GM23338 (cell line): ENCODE measurements around the gene ANKRD50. TPM values are rescaled to one million over a fixed set of nuclear protein-coding genes. Genes with fewer than 3 reads are reported as not detected.

ENCODE experiments used
- ATAC-seq: fragments of 200-7000 bp; cut with Tn5 transposase; 3 replicates; pipeline ENCODE4 v1.9.1; 2020
- DNase-seq: peaks from one replicate; pipeline ENCODE4 v3.0.0-alpha.2; 2015; ENCODE audit warnings: low spot score
- H2AFZ ChIP-seq: fragments of 200-600 bp; sonication (generic); 2 replicates; pipeline ENCODE4 v1.8.0; 2016; ENCODE audit warnings: antibody characterized with exemption, mild to moderate bottlenecking, moderate library complexity
- H3F3A ChIP-seq: fragments of 200-600 bp; sonication (generic); replicated peaks from 2 replicates; pipeline ENCODE4 v1.8.0; 2017; ENCODE audit warnings: antibody characterized with exemption, mixed run types, low read depth
- H3K27ac ChIP-seq: fragments of 200-600 bp; sonication (generic); 2 replicates; pipeline ENCODE4 v1.6.1; 2016; ENCODE audit warnings: low read depth
- H3K27me3 ChIP-seq: fragments of 200-600 bp; sonication (generic); 2 replicates; pipeline ENCODE4 v1.8.0; 2016; ENCODE audit warnings: mild to moderate bottlenecking, mixed run types, moderate library complexity; ENCODE audit not compliant: insufficient read depth
- H3K36me3 ChIP-seq: fragments of 200-600 bp; sonication (generic); 2 replicates; pipeline ENCODE4 v1.8.0; 2016; ENCODE audit warnings: mild to moderate bottlenecking; ENCODE audit not compliant: insufficient read depth
- H3K4me1 ChIP-seq: fragments of 200-600 bp; sonication (generic); 2 replicates; pipeline ENCODE4 v1.8.0; 2016; ENCODE audit warnings: mild to moderate bottlenecking, moderate library complexity; ENCODE audit not compliant: insufficient read depth
- H3K4me2 ChIP-seq: fragments of 200-600 bp; sonication (generic); 2 replicates; pipeline ENCODE4 v1.7.1; 2017; ENCODE audit warnings: mixed run types
- H3K4me3 ChIP-seq: fragments of 200-600 bp; sonication (generic); 2 replicates; pipeline ENCODE4 v1.6.1; 2016; ENCODE audit warnings: mixed run types
- H3K79me2 ChIP-seq: fragments of 200-600 bp; sonication (generic); replicated peaks from 2 replicates; pipeline ENCODE4 v1.8.0; 2017; ENCODE audit warnings: mild to moderate bottlenecking; ENCODE audit not compliant: insufficient read depth
- H3K9me2 ChIP-seq: fragments of 200-600 bp; sonication (generic); 2 replicates; pipeline ENCODE4 v1.8.0; 2017; ENCODE audit not compliant: insufficient read depth
- H4K20me1 ChIP-seq: fragments of 200-600 bp; sonication (generic); replicated peaks from 2 replicates; pipeline ENCODE4 v1.8.0; 2017; ENCODE audit warnings: mild to moderate bottlenecking; ENCODE audit not compliant: insufficient read depth
- H3K27ac Mint-ChIP-seq: 2 replicates; pipeline ENCODE4 v1.8.0; 2020; ENCODE audit warnings: inconsistent platforms, mild to moderate bottlenecking, moderate library complexity, mixed read lengths
- H3K27me3 Mint-ChIP-seq: 3 replicates; pipeline ENCODE4 v1.8.0; 2022; ENCODE audit warnings: low read depth, mild to moderate bottlenecking, moderate library complexity, mixed read lengths, inconsistent platforms; ENCODE audit not compliant: insufficient read depth, poor library complexity
- H3K36me3 Mint-ChIP-seq: 3 replicates; pipeline ENCODE4 v1.8.0; 2021; ENCODE audit warnings: low read depth, mild to moderate bottlenecking, inconsistent platforms, moderate library complexity, mixed read lengths
- H3K4me1 Mint-ChIP-seq: 3 replicates; pipeline ENCODE4 v1.8.0; 2020; ENCODE audit warnings: mild to moderate bottlenecking, inconsistent platforms, mixed read lengths
- H3K4me3 Mint-ChIP-seq: 3 replicates; pipeline ENCODE4 v1.8.0; 2021; ENCODE audit warnings: moderate library complexity, mild to moderate bottlenecking, inconsistent platforms, mixed read lengths
- H3K9me3 Mint-ChIP-seq: 3 replicates; pipeline ENCODE4 v1.8.0; 2020; ENCODE audit warnings: moderate library complexity, mild to moderate bottlenecking, inconsistent platforms, mixed read lengths
- CREB1 ChIP-seq: fragments of 250-450 bp; sonication (Bioruptor Pico); IDR thresholded peaks from 2 replicates; pipeline ENCODE4 v1.5.0; 2020; ENCODE audit warnings: low read depth, mild to moderate bottlenecking, moderate library complexity
- CTCF ChIP-seq, 2 experiments: fragments of 200-600 bp in 1 of 2; sonication (generic) in 1 of 2; conservative IDR thresholded peaks; 2 replicates each; pipeline versions ENCODE4 v1.5.1 to v1.6.1; 2016 to 2017; ENCODE audit warnings: antibody characterized with exemption in 2 of 2, low read depth in 2 of 2, mild to moderate bottlenecking in 2 of 2, moderate library complexity in 1 of 2
- EZH2 ChIP-seq: fragments of 200-600 bp; sonication (generic); IDR thresholded peaks from one replicate; pipeline ENCODE4 v1.8.0; 2017; ENCODE audit warnings: antibody characterized with exemption, mild to moderate bottlenecking, low read depth; ENCODE audit not compliant: unreplicated experiment
- EZH2phosphoT487 ChIP-seq: fragments of 200-600 bp; sonication (generic); IDR thresholded peaks from one replicate; pipeline ENCODE4 v1.8.1; 2018; ENCODE audit warnings: antibody characterized with exemption; ENCODE audit not compliant: unreplicated experiment
- JUNB ChIP-seq: IDR thresholded peaks from one replicate; pipeline ENCODE4 v1.6.1; 2016; ENCODE audit warnings: antibody characterized with exemption; ENCODE audit not compliant: unreplicated experiment
- NANOG ChIP-seq: IDR thresholded peaks from 2 replicates; pipeline ENCODE4 v1.6.1; 2016; ENCODE audit warnings: antibody characterized with exemption, borderline replicate concordance
- POLR2AphosphoS5 ChIP-seq: IDR thresholded peaks from 2 replicates; pipeline ENCODE4 v1.6.1; 2016; ENCODE audit warnings: antibody characterized with exemption, low read depth
- REST ChIP-seq: IDR thresholded peaks from one replicate; pipeline ENCODE4 v1.6.1; 2018; ENCODE audit warnings: antibody characterized with exemption; ENCODE audit not compliant: unreplicated experiment
- STAT1 ChIP-seq: IDR thresholded peaks from one replicate; pipeline ENCODE4 v1.6.1; 2016; ENCODE audit warnings: antibody characterized with exemption; ENCODE audit not compliant: unreplicated experiment
- ZNF114 ChIP-seq: fragments of 250-450 bp; sonication (Bioruptor Pico); IDR thresholded peaks from 2 replicates; pipeline ENCODE4 v1.5.0; 2020; ENCODE audit warnings: mild to moderate bottlenecking, moderate library complexity
- ZNF331 ChIP-seq: fragments of 250-450 bp; sonication (Bioruptor Pico); IDR thresholded peaks from 2 replicates; pipeline ENCODE4 v1.5.0; 2020; ENCODE audit warnings: low read depth, mild to moderate bottlenecking, moderate library complexity
- polyA plus RNA-seq: library from polyadenylated mRNA; unstranded; fragments of >200 nt; fragmentation: Nextera tagmentation; extraction: Ambion mirVana; gene quantifications from 2 replicates; pipeline ENCODE4 v1.2.1, GENCODE V29; 2016
- total RNA-seq: library from RNA; depleted of rRNA; stranded (reverse); fragments of >200 nt; shearing (Covaris generic); gene quantifications from 2 replicates; pipeline ENCODE4 v1.2.3, GENCODE V29; 2014
- TF ChIP-seq, protein P1 (sequence below): IDR thresholded peaks from 2 replicates; pipeline ENCODE4 v1.6.1; 2016; ENCODE audit warnings: antibody characterized with exemption

The ANKRD50 gene
- total and polyA plus RNA-seq, 2 experiments from 2014 or later = 5.9 to 27.6 TPM

DNA sequence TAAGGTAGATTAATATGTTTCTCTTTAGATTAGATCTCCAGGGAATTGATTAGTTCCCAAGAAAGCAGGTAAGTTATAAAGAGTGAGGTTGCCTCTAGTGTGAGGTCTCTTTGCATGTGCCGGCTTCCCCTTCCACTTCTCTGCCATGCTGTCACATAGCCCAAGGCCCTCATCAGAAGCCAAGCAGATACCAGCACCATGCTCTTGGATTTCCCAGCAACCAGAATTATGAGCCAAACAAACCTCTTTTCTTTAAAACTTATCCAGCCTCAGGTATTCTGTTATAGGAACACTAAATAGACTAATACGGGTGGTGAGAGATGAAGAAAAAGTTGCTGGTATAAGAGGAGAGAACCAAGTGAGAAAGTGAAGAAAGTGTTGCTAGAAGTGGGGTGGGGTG lies 15.1 kb downstream of the ANKRD50 start:
- Mint-ChIP-seq H3K27ac (no peak overlapping the region), H3K36me3 (peaks cover 55% of the 10 kb centered on the region), H3K4me1 (peaks cover 18% of the 10 kb centered on the region), H3K27me3 (no peaks in the 10 kb centered on the region), H3K4me3 (no peak overlapping the region), H3K9me3 (peaks cover 18% of the 10 kb centered on the region)
- Histone ChIP-seq H3K36me3 (0 out of 2 replicates have a peak, but pooled peaks cover 3% of the 10 kb centered on the region), H3K4me1 (peaks cover 17% of the 10 kb centered on the region; the same call in 1 of the 2 replicates), H2AFZ (no peak overlapping the region), H3K79me2 (peaks cover 99% of the 10 kb centered on the region), H3K27me3 (no peaks in the 10 kb centered on the region), H3K4me2 (no peak overlapping the region), H4K20me1 (peaks cover 3% of the 10 kb centered on the region; the same call in 1 of the 2 replicates), H3K9me2 (no peaks in the 10 kb centered on the region), H3K4me3 (no peak overlapping the region), H3K27ac (no peak overlapping the region), H3F3A (no peaks in the 10 kb centered on the region)
- TF ChIP-seq CREB1 (CRISPR knock-in tag) (no peak), ZNF331 (CRISPR knock-in tag) (no peak), REST (no peak), STAT1 (no peak), POLR2AphosphoS5 (no peak), CTCF (conservative IDR thresholded peaks at IDR 0.05; ENCODE audit: low read depth in 2 of 2) (no peak), ZNF114 (no peak), JUNB (no peak), NANOG (no peak), EZH2phosphoT487 (no peak), EZH2 (no peak)
- TF ChIP-seq, protein P1, sequence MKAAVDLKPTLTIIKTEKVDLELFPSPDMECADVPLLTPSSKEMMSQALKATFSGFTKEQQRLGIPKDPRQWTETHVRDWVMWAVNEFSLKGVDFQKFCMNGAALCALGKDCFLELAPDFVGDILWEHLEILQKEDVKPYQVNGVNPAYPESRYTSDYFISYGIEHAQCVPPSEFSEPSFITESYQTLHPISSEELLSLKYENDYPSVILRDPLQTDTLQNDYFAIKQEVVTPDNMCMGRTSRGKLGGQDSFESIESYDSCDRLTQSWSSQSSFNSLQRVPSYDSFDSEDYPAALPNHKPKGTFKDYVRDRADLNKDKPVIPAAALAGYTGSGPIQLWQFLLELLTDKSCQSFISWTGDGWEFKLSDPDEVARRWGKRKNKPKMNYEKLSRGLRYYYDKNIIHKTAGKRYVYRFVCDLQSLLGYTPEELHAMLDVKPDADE = no peak
- DNase-seq (no peak), ATAC-seq (no peak)
